ENCODE data around the gene MESD. TPM values are rescaled to one million over a fixed set of nuclear protein-coding genes. Genes with fewer than 3 reads are reported as not detected.

The MESD gene
- total RNA-seq, 4 donors from 2014 or later: 14.1 to 38.2 (median 24.7) TPM

GRCh38 chr15:80915472-80915871, 74.1 kb downstream of the MESD start:
- Histone ChIP-seq H3K27me3 (no peaks in the 10 kb centered on the region), H3K9me3 (no peaks in the 10 kb centered on the region), H3K4me1 (no peaks in the 10 kb centered on the region), H3K36me3 (peaks cover 3% of the 10 kb centered on the region), H3K27ac (no peak overlapping the region), H3K4me3 (no peak overlapping the region)
- TF ChIP-seq POLR2AphosphoS5 (IDR thresholded peaks at IDR 0.05) (no peak), POLR2A (IDR thresholded peaks at IDR 0.05) (no peak), EP300 (IDR thresholded peaks at IDR 0.05) (no peak), CTCF (IDR thresholded peaks at IDR 0.05) (no peak)
- no peak for DNase-seq (ENCODE audit: low spot score in 2 of 2)
- WGBS: 68% methylated on average over 3 of the region's 3 CpGs

DNA sequence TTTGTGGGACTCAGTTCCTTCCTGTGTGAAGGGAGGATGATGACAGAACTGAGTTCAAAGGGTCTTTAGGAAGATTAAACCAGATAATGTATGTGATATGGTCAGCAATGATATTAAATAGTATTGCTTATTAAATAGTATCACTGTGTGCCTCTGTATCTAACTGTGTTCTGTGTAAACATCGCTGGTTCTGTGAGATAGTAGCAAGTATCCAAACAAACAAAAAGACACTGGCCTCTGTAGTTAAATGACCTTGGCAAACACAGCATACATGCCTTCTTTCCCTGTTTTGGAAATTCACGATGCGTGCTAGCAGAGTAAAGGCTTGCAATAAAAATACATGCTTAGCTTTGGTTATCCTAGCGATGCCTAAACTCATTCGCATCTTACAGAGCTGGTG, 76.1 kb downstream of the MESD start:
- Histone ChIP-seq H3K27me3 (no peaks in the 10 kb centered on the region), H3K27ac (no peak overlapping the region), H3K4me1 (no peaks in the 10 kb centered on the region), H3K9me3 (no peaks in the 10 kb centered on the region), H3K4me3 (no peak overlapping the region), H3K36me3 (peaks cover 11% of the 10 kb centered on the region)
- WGBS: 93% methylated on average over 5 of the region's 5 CpGs
- DNase-seq (ENCODE audit: low spot score in 2 of 2): no peak
- TF ChIP-seq POLR2AphosphoS5 (IDR thresholded peaks at IDR 0.05) (no peak), CTCF (IDR thresholded peaks at IDR 0.05) (no peak), POLR2A (IDR thresholded peaks at IDR 0.05) (no peak), EP300 (IDR thresholded peaks at IDR 0.05) (no peak)

DNA sequence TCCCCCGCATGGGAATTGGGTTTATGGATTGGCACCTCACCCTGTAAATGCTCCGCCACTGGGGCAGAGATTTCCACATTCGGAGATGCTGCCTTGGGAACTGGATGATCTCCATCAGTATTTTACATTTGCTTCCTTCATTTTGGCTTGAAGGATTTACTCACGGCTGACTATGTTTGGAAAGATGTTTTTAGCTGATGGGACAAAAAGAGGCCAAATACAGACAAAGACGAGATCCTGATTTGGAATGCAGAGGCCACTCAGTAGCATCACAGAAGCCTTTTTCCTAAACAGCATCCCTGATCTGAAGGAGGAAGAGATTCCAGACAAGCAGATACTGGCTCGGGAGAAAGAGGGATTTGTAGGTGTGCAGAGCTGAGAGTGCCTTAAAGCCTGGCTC, 76.9 kb downstream of the MESD start:
- DNase-seq (ENCODE audit: low spot score in 2 of 2): no peak
- no peaks in the 10 kb centered on the region for H3K9me3 ChIP-seq
- no peak overlapping the region for H3K4me3 ChIP-seq
- no peaks in the 10 kb centered on the region for H3K4me1 ChIP-seq
- 94% methylated on average over 6 of the region's 6 CpGs for WGBS
- TF ChIP-seq POLR2AphosphoS5 (IDR thresholded peaks at IDR 0.05): no peak
- TF ChIP-seq POLR2A (IDR thresholded peaks at IDR 0.05): no peak
- no peak for TF ChIP-seq CTCF (IDR thresholded peaks at IDR 0.05)
- TF ChIP-seq EP300 (IDR thresholded peaks at IDR 0.05): no peak
- H3K27ac ChIP-seq: no peak overlapping the region
- peaks cover 16% of the 10 kb centered on the region for H3K36me3 ChIP-seq
- no peaks in the 10 kb centered on the region for H3K27me3 ChIP-seq

- Histone ChIP-seq H3K36me3 (peaks cover 16% of the 10 kb centered on the region), H3K4me1 (no peaks in the 10 kb centered on the region), H3K27ac (no peak overlapping the region), H3K4me3 (no peak overlapping the region), H3K27me3 (no peaks in the 10 kb centered on the region), H3K9me3 (no peaks in the 10 kb centered on the region)
- TF ChIP-seq POLR2AphosphoS5 (IDR thresholded peaks at IDR 0.05) (no peak), POLR2A (IDR thresholded peaks at IDR 0.05) (no peak), CTCF (IDR thresholded peaks at IDR 0.05) (no peak), EP300 (IDR thresholded peaks at IDR 0.05) (no peak)
- no peak for DNase-seq (ENCODE audit: low spot score in 2 of 2)
- 100% methylated on average over 1 of the region's 1 CpG for WGBS
Observed at GRCh38 chr15:80911821-80912220, 77.8 kb downstream of the MESD start.

- Histone ChIP-seq H3K27ac (no peak overlapping the region), H3K4me1 (no peaks in the 10 kb centered on the region), H3K27me3 (no peaks in the 10 kb centered on the region), H3K9me3 (no peaks in the 10 kb centered on the region), H3K4me3 (no peak overlapping the region), H3K36me3 (peaks cover 20% of the 10 kb centered on the region)
- no peak for TF ChIP-seq POLR2AphosphoS5 (IDR thresholded peaks at IDR 0.05)
- no peak for TF ChIP-seq POLR2A (IDR thresholded peaks at IDR 0.05)
- TF ChIP-seq EP300 (IDR thresholded peaks at IDR 0.05): no peak
- no peak for TF ChIP-seq CTCF (IDR thresholded peaks at IDR 0.05)
- 91% methylated on average over 10 of the region's 11 CpGs for WGBS
- no peak for DNase-seq (ENCODE audit: low spot score in 2 of 2)
Observed at GRCh38 chr15:80906159-80906766, 83.4 kb downstream of the MESD start.
